HAP-1 (cell line): ENCODE results near the gene IQGAP2.

Source experiments
- DNase-seq, 2 experiments: peaks; one replicate each; pipeline ENCODE4 v3.0.0-alpha.2; 2016 to 2020; ENCODE audit warnings: low spot score in 2 of 2
- H3K27me3 ChIP-seq: fragments of 250-450 bp; sonication (Bioruptor Pico); 2 replicates; pipeline ENCODE4 v1.5.1; 2020; ENCODE audit warnings: low read depth, mild to moderate bottlenecking, moderate library complexity
- H3K36me3 ChIP-seq: fragments of 250-450 bp; sonication (Bioruptor Pico); replicated peaks from 2 replicates; pipeline ENCODE4 v1.5.1; 2020; ENCODE audit warnings: mild to moderate bottlenecking
- H3K4me1 ChIP-seq: fragments of 250-450 bp; sonication (Bioruptor Pico); 2 replicates; pipeline ENCODE4 v1.5.1; 2020; ENCODE audit warnings: mild to moderate bottlenecking
- H3K4me3 ChIP-seq: fragments of 250-450 bp; sonication (Bioruptor Pico); 2 replicates; pipeline ENCODE4 v1.5.1; 2020; ENCODE audit warnings: mild to moderate bottlenecking, moderate library complexity
- H3K9me3 ChIP-seq: fragments of 250-450 bp; sonication (Bioruptor Pico); 2 replicates; pipeline ENCODE4 v1.5.1; 2020; ENCODE audit warnings: mild to moderate bottlenecking, moderate library complexity
- in situ Hi-C: fragments of 300-500 bp; cut with MboI; formaldehyde crosslinking; loops from 3 replicates; pipeline ENCODE4 v1.14.3; 2020; ENCODE audit warnings: low sequenced_read_pairs, inconsistent platforms, mixed read lengths

The IQGAP2 gene

DNA sequence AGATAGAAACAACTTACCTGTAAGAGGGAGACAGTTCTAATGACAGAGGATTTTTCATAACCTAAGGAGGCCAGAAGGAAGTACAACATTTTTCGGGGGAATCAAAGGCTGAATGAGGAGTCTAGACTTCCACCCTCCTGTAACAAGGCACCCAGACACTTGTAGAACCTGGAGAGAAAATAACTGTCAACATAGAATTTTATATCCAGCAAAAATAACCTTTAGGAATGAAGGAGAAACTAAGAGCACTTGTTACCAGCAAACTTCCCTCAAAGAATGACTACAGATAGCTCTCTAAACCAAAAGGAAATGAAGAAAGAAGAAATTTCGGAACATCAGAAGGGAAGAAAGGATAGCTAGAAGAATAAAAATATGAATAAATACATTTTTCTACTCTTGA is 246.1 kb downstream of the IQGAP2 start:
- Histone ChIP-seq H3K9me3 (no peaks in the 10 kb centered on the region), H3K27me3 (no peaks in the 10 kb centered on the region), H3K4me3 (no peak overlapping the region), H3K36me3 (no peaks in the 10 kb centered on the region), H3K4me1 (no peaks in the 10 kb centered on the region)
- no peak for DNase-seq
- in situ Hi-C loops, result no loop called here

DNA sequence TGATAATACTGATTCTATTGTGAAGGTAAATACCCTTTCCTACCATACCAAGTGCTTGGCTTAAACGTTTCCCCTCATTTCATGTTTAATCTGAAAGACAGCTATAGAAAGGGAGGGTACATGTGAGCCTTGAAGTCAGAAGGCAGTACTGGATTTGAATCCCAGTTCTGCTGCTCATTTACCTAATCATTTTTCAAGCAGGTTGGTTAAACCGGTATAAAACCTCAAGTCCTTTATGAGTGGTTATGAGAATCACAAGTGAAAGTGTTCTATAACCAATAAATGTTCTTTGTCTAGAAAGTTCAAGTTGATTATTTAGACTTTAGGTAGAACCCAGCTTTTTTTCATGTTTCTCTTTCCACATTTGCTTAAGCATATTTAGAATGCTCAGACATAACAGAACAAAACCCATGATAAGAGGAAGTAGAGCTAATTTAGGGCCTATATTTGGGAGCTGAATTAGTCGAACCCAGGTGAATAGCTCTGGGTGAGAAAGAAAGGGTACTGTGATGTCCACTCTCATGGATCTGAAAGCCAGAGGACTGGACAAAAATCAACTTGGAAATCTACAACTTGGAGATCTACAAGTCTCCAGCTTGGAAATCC is 249.8 kb downstream of the IQGAP2 start:
- no peaks in the 10 kb centered on the region for H3K9me3 ChIP-seq
- H3K4me1 ChIP-seq, result no peaks in the 10 kb centered on the region
- DNase-seq, result no peak
- in situ Hi-C loops, result no loop called here
- no peaks in the 10 kb centered on the region for H3K36me3 ChIP-seq
- H3K4me3 ChIP-seq, result no peak overlapping the region
- H3K27me3 ChIP-seq, result no peaks in the 10 kb centered on the region

DNA sequence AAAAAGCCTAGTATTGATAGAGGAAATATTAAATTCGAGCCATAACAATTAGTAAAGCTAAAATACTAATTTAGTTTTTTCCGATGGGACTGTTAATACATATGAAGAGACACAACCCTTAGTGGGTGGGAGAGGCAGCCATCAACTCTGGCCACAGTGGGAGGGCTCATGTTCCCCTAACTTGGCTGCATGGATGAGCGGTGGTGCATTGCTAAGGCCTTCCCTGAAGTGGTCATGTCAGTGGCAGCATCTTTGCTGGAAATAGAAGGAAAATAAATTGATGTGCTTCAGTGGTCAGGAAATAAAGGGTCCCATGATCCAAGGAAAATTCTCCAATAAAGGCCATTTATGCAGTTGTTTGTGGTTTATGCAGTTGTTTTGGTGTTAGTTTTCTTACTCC is 254.0 kb downstream of the IQGAP2 start:
- no peak for DNase-seq
- no peaks in the 10 kb centered on the region for H3K9me3 ChIP-seq
- H3K4me3 ChIP-seq, result no peak overlapping the region
- no peaks in the 10 kb centered on the region for H3K4me1 ChIP-seq
- no peaks in the 10 kb centered on the region for H3K36me3 ChIP-seq
- H3K27me3 ChIP-seq, result no peaks in the 10 kb centered on the region
- in situ Hi-C loops, result no loop called here

DNA sequence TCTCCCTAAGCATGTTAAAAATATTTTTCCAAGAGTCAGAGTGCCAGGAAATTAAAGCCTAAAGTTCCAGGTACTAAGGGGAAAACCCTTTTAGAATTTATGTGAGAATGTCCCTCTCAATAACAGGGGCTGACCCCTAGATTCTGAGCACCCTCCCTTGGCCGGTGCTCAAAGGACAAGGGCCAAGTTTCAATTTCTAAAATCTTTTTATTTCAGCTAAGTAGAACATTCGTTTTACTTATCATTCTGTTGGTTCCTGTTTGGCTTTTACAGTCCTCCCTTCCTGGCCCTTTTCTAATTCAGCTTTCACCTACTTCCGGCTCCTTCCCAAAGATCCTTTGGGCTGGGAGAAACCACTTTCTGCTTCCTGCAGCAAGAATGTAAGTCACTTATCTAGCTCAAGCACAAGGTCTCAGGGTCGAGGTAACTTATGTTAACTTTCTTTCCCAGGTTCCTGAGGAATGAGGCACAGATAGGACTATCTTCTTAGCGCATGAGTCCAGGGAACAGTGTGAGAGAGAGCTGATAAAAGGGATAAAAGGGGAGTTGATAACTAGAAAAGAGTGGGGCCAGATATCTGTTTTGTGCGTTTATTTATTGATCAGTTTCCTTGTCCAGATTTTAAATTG is 254.7 kb downstream of the IQGAP2 start:
- Histone ChIP-seq H3K4me1 (no peaks in the 10 kb centered on the region), H3K9me3 (no peaks in the 10 kb centered on the region), H3K36me3 (no peaks in the 10 kb centered on the region), H3K27me3 (no peaks in the 10 kb centered on the region), H3K4me3 (no peak overlapping the region)
- in situ Hi-C loops, result no loop called here
- DNase-seq, result no peak

DNA sequence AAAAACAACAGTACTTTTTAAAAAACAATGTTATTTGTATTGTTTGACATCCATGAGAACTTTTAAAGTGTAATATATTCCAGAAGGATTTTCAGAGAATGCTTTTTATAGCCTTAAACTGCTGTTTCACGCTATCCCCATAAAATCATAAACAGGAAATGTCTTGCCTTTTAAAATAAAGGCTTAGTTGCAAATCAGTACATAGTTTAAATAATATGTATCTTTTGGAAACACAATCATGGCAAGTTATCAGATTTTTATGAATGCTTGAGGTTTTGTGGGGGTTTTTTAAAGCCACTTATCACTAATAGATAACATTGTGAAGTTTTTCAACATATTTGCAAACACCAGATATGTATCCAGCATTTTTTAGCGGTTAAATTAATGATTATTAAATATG is 257.3 kb downstream of the IQGAP2 start:
- H3K4me3 ChIP-seq, result no peak overlapping the region
- H3K9me3 ChIP-seq, result no peaks in the 10 kb centered on the region
- no peaks in the 10 kb centered on the region for H3K36me3 ChIP-seq
- H3K27me3 ChIP-seq, result no peaks in the 10 kb centered on the region
- no peak for DNase-seq
- in situ Hi-C loops, result no loop called here
- H3K4me1 ChIP-seq, result no peaks in the 10 kb centered on the region

DNA sequence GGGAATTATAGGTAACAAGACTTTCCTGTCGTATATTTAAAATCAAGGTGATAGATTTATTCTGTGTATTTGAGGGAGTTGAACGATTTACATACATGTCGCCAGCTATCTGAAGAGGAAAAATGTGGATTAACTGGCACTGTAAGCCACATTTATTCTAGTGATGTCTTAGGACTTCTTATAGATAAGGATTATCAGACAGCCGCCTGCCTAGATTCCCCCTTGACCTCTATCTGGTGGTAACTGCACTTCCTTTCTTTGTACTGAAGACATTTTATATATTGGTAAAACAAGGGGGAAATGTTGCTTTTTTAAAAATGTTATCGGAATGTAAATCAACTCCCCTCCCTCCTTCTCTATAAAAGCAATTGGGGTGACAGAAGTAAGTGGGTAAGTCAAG is 259.4 kb downstream of the IQGAP2 start:
- Histone ChIP-seq H3K4me1 (no peaks in the 10 kb centered on the region), H3K27me3 (no peaks in the 10 kb centered on the region), H3K4me3 (no peak overlapping the region), H3K36me3 (no peaks in the 10 kb centered on the region), H3K9me3 (no peaks in the 10 kb centered on the region)
- in situ Hi-C loops, result no loop called here
- no peak for DNase-seq

DNA sequence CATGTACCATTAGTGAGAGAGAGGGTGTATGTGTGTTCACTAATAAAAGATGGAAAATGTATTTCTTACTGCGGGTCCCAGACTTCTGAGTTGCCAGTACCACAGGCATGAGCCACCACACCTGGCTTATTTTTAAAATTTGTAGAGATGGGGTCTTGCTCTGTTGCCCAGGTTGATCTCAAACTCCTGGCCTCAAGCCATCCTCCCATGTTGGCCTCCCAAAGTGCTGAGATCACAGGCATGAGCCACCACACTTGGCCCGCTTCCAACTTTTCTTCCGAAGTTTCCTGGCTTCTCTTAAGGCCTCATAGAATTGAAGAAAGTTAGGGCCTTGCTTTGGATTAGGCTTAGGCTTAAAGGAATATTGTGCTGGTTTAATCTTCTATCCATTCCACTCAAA is 260.5 kb downstream of the IQGAP2 start:
- H3K9me3 ChIP-seq, result no peaks in the 10 kb centered on the region
- H3K27me3 ChIP-seq, result no peaks in the 10 kb centered on the region
- no peak for DNase-seq
- H3K4me1 ChIP-seq, result no peaks in the 10 kb centered on the region
- no peak overlapping the region for H3K4me3 ChIP-seq
- no peaks in the 10 kb centered on the region for H3K36me3 ChIP-seq
- in situ Hi-C loops, result no loop called here

DNA sequence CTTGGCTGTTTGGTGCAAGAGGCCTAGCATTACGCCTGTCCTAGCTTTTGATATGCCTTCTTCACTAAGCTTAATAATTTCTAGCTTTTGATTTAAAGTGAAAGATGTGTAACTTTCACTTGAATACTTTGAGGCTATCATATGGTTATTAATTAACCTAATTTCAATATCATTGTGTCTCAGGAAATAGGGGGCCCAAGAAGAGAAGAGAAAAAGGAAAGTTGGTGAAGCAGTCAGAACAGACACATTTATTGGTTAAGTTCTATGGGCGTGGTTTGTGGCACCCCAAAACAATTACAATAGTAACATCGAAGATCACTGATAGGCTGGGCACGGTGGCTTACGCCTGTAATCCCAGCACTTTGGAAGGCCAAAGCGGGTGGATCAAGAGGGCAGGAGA is 261.0 kb downstream of the IQGAP2 start:
- Histone ChIP-seq H3K27me3 (no peaks in the 10 kb centered on the region), H3K9me3 (no peaks in the 10 kb centered on the region), H3K36me3 (no peaks in the 10 kb centered on the region), H3K4me1 (no peaks in the 10 kb centered on the region), H3K4me3 (no peak overlapping the region)
- DNase-seq, result no peak
- in situ Hi-C loops, result no loop called here

DNA sequence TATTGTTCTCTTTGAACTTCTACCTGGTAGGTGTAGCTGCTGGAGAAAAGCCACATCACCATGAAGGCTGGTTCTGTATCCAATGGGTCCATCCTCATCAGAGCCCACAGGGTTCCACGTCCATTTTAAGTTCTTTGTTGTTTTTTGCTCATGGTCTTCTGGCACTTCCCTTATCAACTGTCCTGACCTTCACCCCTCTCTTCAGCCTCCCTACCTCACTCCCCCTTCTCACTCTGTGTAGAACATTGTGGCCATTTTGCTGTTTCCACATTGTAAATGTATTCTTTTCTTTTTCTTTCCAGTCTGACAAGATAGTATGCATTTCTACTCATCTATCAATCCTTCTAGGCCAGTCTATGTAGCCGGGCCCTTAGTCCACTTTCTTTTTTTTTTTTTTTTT is 264.4 kb downstream of the IQGAP2 start:
- no peak overlapping the region for H3K4me3 ChIP-seq
- in situ Hi-C loops, result no loop called here
- no peaks in the 10 kb centered on the region for H3K4me1 ChIP-seq
- no peaks in the 10 kb centered on the region for H3K27me3 ChIP-seq
- DNase-seq, result no peak
- H3K9me3 ChIP-seq, result no peaks in the 10 kb centered on the region
- no peaks in the 10 kb centered on the region for H3K36me3 ChIP-seq

DNA sequence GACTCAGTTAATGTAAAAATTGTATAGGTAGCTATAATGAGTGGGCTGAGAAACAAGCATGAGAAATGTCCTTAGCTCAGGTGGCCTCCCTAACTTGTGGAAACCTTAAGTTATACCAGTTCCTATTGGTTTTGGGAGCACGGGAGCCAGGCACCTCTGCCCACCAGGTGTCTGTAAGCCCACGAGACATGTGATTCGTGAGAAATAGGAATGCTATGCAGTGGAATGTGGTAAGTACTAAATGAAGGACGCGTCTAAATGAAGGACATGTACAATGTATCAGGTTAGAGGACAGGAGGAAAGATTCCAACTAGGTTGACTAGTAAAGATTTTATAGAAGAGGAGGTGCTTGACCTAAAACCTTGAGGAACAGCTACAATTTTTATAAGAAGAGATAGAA is 266.2 kb downstream of the IQGAP2 start:
- H3K36me3 ChIP-seq, result no peaks in the 10 kb centered on the region
- no peak for DNase-seq
- no peak overlapping the region for H3K4me3 ChIP-seq
- H3K9me3 ChIP-seq, result no peaks in the 10 kb centered on the region
- no peaks in the 10 kb centered on the region for H3K27me3 ChIP-seq
- no peaks in the 10 kb centered on the region for H3K4me1 ChIP-seq
- in situ Hi-C loops, result no loop called here

DNA sequence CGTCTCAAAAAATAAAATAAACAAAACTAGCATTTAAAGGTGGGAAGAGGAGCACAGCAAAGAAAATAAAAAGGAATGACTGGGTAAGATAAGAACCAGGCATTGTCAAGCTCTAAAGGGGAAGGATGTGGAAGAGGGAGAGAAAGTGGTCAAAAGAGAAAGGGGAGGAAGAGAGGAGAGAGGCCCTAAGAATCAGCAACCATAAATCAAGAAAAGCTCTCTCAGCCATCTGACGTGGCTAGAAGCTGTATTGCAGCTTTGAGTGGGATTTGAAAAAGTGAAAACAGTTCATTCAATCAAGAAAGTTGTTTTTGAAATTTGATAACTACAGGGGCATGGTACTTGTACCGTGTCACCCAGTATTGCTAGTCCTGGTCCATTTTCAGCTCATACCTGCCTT is 267.4 kb downstream of the IQGAP2 start:
- H3K27me3 ChIP-seq, result no peaks in the 10 kb centered on the region
- H3K4me1 ChIP-seq, result no peaks in the 10 kb centered on the region
- no peaks in the 10 kb centered on the region for H3K36me3 ChIP-seq
- no peak overlapping the region for H3K4me3 ChIP-seq
- in situ Hi-C loops, result no loop called here
- DNase-seq, result no peak
- no peaks in the 10 kb centered on the region for H3K9me3 ChIP-seq

DNA sequence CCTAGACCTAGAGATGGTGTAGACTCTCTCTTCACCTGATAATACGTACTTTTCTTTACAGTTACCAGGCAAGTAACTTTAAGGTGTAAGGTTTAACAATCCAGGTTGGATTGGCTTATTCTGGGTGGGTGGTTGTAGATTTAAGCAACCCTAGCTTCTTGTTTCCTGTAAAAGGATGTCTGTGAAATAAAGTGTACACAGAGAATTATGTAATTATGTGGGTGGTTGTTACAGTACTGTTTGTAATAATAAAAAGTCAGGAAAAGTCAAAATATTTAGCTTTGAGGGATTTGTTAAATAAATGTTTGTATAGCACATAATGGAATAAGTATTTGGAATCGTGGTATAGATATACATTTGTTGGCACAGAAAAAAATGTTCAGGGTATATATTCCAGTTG is 269.2 kb downstream of the IQGAP2 start:
- Histone ChIP-seq H3K4me3 (no peak overlapping the region), H3K4me1 (no peaks in the 10 kb centered on the region), H3K9me3 (no peaks in the 10 kb centered on the region), H3K27me3 (no peaks in the 10 kb centered on the region), H3K36me3 (no peaks in the 10 kb centered on the region)
- in situ Hi-C loops, result no loop called here
- no peak for DNase-seq

DNA sequence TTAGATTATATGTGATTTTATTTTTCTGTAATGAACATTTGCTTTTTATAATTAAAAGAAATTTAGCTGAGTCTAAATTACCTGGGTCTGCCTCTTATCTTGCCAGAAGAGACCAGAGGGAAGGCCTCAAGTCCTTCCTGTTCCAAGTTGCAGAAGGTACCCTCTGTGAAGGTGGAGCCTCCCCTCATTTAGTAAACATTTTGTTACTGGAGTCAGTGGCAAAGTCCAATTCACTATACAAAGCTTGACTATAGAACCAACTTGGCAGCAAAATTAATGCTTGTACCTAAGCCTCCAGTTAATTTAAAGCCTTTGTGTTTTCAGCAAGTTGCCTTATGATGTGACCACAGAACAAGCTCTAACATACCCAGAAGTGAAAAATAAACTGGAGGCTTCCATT is 270.0 kb downstream of the IQGAP2 start:
- Histone ChIP-seq H3K27me3 (no peaks in the 10 kb centered on the region), H3K9me3 (no peaks in the 10 kb centered on the region), H3K4me1 (no peaks in the 10 kb centered on the region), H3K4me3 (no peak overlapping the region), H3K36me3 (no peaks in the 10 kb centered on the region)
- DNase-seq, result no peak
- in situ Hi-C loops, result no loop called here

DNA sequence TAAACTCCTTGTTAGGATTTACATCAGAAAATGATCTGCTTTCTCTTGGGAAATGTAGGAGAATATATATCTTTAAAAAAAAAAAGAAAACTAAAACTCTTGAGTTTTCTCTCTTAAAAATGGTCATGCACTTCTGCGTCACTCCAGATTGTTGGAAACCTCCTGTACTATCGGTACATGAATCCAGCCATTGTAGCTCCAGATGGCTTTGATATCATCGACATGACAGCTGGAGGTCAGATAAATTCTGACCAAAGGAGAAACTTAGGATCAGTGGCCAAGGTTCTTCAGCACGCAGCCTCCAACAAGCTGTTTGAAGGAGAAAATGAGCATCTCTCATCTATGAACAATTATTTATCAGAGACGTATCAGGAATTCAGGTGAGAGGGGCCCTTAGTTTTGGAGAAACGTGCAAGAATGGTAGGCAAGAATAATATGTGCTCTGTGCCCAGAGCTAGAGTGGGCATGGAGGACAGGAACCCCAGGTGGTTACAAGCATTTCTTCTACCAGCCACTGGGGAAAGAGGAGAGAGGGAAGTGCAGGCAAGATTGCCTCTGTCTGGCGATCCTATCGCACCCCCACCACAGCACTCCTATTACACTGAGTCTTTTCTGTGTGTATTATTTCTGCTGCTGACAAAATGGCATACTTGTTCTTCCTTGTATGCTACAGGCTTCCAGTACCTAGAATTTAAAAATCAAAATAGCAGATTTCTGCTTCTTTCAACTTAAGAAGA is 271.4 kb downstream of the IQGAP2 start:
- H3K36me3 ChIP-seq, result no peaks in the 10 kb centered on the region
- in situ Hi-C loops, result no loop called here
- DNase-seq, result no peak
- no peaks in the 10 kb centered on the region for H3K27me3 ChIP-seq
- H3K4me1 ChIP-seq, result no peaks in the 10 kb centered on the region
- H3K4me3 ChIP-seq, result no peak overlapping the region
- no peaks in the 10 kb centered on the region for H3K9me3 ChIP-seq
